A549 (cell line): ENCODE data around the gene SOS2.

Source experiments
- CHD2 ChIP-seq: fragments of 150-350 bp; IDR thresholded peaks from 2 replicates; pipeline ENCODE4 v1.6.1; 2014; ENCODE audit warnings: low read length; ENCODE audit not compliant: partially characterized antibody
- CTCF ChIP-seq: fragments of >200 bp; sonication (Bioruptor Twin); formaldehyde crosslinking; IDR thresholded peaks from 3 replicates; pipeline ENCODE4 v1.5.1; 2016
- EP300 ChIP-seq, 2 experiments: fragments of >200 bp; sonication (Bioruptor Twin); formaldehyde crosslinking; IDR thresholded peaks; 2 replicates in 1 of 2; 3 replicates in 1 of 2; pipeline ENCODE4 v1.6.1; 2016 to 2017
- ESRRA ChIP-seq: fragments of 150-350 bp; IDR thresholded peaks from 2 replicates; pipeline ENCODE4 v1.6.1; 2014; ENCODE audit warnings: mild to moderate bottlenecking, low read length, borderline replicate concordance
- FOXS1 ChIP-seq: fragments of 250-450 bp; sonication (Bioruptor Pico); IDR thresholded peaks from 2 replicates; pipeline ENCODE4 v1.5.0; 2020; ENCODE audit warnings: mild to moderate bottlenecking, moderate library complexity
- POLR2A ChIP-seq: IDR thresholded peaks from 2 replicates; pipeline ENCODE4 v1.6.1; 2012; ENCODE audit warnings: mild to moderate bottlenecking, low read length
- SMC3 ChIP-seq: fragments of >200 bp; sonication (Bioruptor Twin); formaldehyde crosslinking; IDR thresholded peaks from 3 replicates; pipeline ENCODE4 v1.6.1; 2018; ENCODE audit warnings: inconsistent platforms
- TF ChIP-seq, protein P1 (sequence below): IDR thresholded peaks from 2 replicates; pipeline ENCODE4 v1.6.1; 2012
- TF ChIP-seq, protein P2 (sequence below): fragments of 200-600 bp; sonication (generic); IDR thresholded peaks from 2 replicates; pipeline ENCODE4 v1.6.1; 2016; ENCODE audit warnings: antibody characterized with exemption, mild to moderate bottlenecking, moderate library complexity

DNA sequence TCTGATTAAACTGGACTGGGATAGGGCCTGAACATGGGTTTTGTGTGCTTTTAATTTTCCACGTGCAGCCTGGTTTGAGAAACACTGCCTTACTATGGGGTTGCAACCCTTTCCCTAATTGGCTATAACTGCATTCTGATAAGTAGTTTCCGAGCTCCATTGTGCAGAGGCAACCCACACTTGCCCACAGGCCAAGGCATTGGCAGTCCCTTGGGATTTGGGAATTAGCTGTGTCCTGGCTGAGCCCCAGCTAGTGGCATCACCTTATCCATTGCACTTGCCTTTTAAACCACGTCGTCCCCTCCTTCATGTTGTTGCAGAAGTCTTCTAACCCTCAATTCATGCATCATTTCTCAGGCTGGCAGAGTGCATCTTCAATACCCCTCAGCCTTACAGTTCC is 125.2 kb downstream of the SOS2 start:
- TF ChIP-seq, protein P1, sequence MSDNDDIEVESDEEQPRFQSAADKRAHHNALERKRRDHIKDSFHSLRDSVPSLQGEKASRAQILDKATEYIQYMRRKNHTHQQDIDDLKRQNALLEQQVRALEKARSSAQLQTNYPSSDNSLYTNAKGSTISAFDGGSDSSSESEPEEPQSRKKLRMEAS: no peak
- TF ChIP-seq CTCF (no peak), EP300 (IDR thresholded peaks at IDR 0.05) (no peak), POLR2A (no peak), CHD2 (no peak), ESRRA (no peak), FOXS1 (CRISPR knock-in tag) (no peak), SMC3 (no peak)
- TF ChIP-seq, protein P2, sequence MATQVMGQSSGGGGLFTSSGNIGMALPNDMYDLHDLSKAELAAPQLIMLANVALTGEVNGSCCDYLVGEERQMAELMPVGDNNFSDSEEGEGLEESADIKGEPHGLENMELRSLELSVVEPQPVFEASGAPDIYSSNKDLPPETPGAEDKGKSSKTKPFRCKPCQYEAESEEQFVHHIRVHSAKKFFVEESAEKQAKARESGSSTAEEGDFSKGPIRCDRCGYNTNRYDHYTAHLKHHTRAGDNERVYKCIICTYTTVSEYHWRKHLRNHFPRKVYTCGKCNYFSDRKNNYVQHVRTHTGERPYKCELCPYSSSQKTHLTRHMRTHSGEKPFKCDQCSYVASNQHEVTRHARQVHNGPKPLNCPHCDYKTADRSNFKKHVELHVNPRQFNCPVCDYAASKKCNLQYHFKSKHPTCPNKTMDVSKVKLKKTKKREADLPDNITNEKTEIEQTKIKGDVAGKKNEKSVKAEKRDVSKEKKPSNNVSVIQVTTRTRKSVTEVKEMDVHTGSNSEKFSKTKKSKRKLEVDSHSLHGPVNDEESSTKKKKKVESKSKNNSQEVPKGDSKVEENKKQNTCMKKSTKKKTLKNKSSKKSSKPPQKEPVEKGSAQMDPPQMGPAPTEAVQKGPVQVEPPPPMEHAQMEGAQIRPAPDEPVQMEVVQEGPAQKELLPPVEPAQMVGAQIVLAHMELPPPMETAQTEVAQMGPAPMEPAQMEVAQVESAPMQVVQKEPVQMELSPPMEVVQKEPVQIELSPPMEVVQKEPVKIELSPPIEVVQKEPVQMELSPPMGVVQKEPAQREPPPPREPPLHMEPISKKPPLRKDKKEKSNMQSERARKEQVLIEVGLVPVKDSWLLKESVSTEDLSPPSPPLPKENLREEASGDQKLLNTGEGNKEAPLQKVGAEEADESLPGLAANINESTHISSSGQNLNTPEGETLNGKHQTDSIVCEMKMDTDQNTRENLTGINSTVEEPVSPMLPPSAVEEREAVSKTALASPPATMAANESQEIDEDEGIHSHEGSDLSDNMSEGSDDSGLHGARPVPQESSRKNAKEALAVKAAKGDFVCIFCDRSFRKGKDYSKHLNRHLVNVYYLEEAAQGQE: no peak
